ENCODE results near the gene IL10RA.

IL10RA gene

GRCh38 chr11:117989351-117990102 is 3.3 kb downstream of the IL10RA start:
- no peak for DNase-seq (ENCODE audit: low read depth in 2 of 2, low spot score in 1 of 2)

- no peak for DNase-seq (ENCODE audit: low read depth in 2 of 2, low spot score in 1 of 2)
Observed at GRCh38 chr11:117992136-117992535, 5.9 kb downstream of the IL10RA start.

GRCh38 chr11:117992620-117993019 is 6.4 kb downstream of the IL10RA start:
- no peak for DNase-seq (ENCODE audit: low read depth in 2 of 2, low spot score in 1 of 2)

GRCh38 chr11:117993988-117994745 is 8.0 kb downstream of the IL10RA start:
- DNase-seq (ENCODE audit: low read depth in 2 of 2, low spot score in 1 of 2) = no peak

- DNase-seq (ENCODE audit: low read depth in 2 of 2, low spot score in 1 of 2) = no peak
Observed at GRCh38 chr11:117995472-117995871, 9.3 kb downstream of the IL10RA start.

GRCh38 chr11:117996058-117996457 is 9.9 kb downstream of the IL10RA start:
- DNase-seq (ENCODE audit: low read depth in 2 of 2, low spot score in 1 of 2) = no peak

GRCh38 chr11:117997406-117997805 is 11.2 kb downstream of the IL10RA start:
- DNase-seq (ENCODE audit: low read depth in 2 of 2, low spot score in 1 of 2) = no peak

GRCh38 chr11:117997823-117998579 is 11.8 kb downstream of the IL10RA start:
- no peak for DNase-seq (ENCODE audit: low read depth in 2 of 2, low spot score in 1 of 2)

GRCh38 chr11:117998664-117999353 is 12.6 kb downstream of the IL10RA start:
- no peak for DNase-seq (ENCODE audit: low read depth in 2 of 2, low spot score in 1 of 2)

GRCh38 chr11:117999354-117999993 is 13.3 kb downstream of the IL10RA start:
- DNase-seq (ENCODE audit: low read depth in 2 of 2, low spot score in 1 of 2) = no peak

GRCh38 chr11:118000067-118000849 is 14.1 kb downstream of the IL10RA start:
- DNase-seq (ENCODE audit: low read depth in 2 of 2, low spot score in 1 of 2) = no peak

GRCh38 chr11:118000850-118001228 is 14.6 kb downstream of the IL10RA start:
- no peak for DNase-seq (ENCODE audit: low read depth in 2 of 2, low spot score in 1 of 2)

- DNase-seq (ENCODE audit: low read depth in 2 of 2, low spot score in 1 of 2) = no peak
Observed at GRCh38 chr11:118001494-118001971, 15.3 kb downstream of the IL10RA start.

GRCh38 chr11:118002010-118002540 is 15.9 kb downstream of the IL10RA start:
- DNase-seq (ENCODE audit: low read depth in 2 of 2, low spot score in 1 of 2) = no peak

GRCh38 chr11:118002541-118003423 is 16.6 kb downstream of the IL10RA start:
- no peak for DNase-seq (ENCODE audit: low read depth in 2 of 2, low spot score in 1 of 2)

- no peak for DNase-seq (ENCODE audit: low read depth in 2 of 2, low spot score in 1 of 2)
Observed at GRCh38 chr11:118003456-118003855, 17.3 kb downstream of the IL10RA start.

GRCh38 chr11:118004543-118005223 is 18.5 kb downstream of the IL10RA start:
- no peak for DNase-seq (ENCODE audit: low read depth in 2 of 2, low spot score in 1 of 2)
